Activated CD4-positive, alpha-beta T cell treated with anti-CD3 and anti-CD28 coated beads for 36 hours (primary cell): ENCODE measurements around the gene AHNAK. TPM values are rescaled to one million over a fixed set of nuclear protein-coding genes. Genes with fewer than 3 reads are reported as not detected.
"Not testable (repeated sequence)": the region's sequence is repeated elsewhere in the genome, so short reads cannot be mapped to it uniquely, and the experiment has no call there.

Experiments
- ATAC-seq: fragments of 200-7000 bp; cut with Tn5 transposase; one replicate; pipeline ENCODE4 v1.10.0; 2021; ENCODE audit warnings: mild to moderate bottlenecking, moderate library complexity
- CTCF ChIA-PET: fragments of 350-600 bp; sonication (Branson Sonifier 250); formaldehyde crosslinking; loops from one replicate; lab custom pipeline; 2021; ENCODE audit warnings: antibody characterized with exemption; lab: Charles Lee
- POLR2A ChIA-PET: fragments of 350-600 bp; sonication (Branson Sonifier 250); formaldehyde crosslinking; loops from one replicate; lab custom pipeline; 2021; ENCODE audit warnings: antibody characterized with exemption, inconsistent platforms; lab: Charles Lee
- DNase-seq: peaks from one replicate; pipeline ENCODE4 v3.0.0-alpha.2; 2020
- H3K27ac Mint-ChIP-seq: one replicate; pipeline ENCODE4 v1.8.0; 2021; ENCODE audit warnings: mixed read lengths
- H3K27me3 Mint-ChIP-seq: one replicate; pipeline ENCODE4 v1.8.0; 2021; ENCODE audit warnings: mixed read lengths
- H3K36me3 Mint-ChIP-seq: one replicate; pipeline ENCODE4 v1.8.0; 2021; ENCODE audit warnings: low read depth, mixed read lengths
- H3K4me1 Mint-ChIP-seq: one replicate; pipeline ENCODE4 v1.8.0; 2021; ENCODE audit warnings: mixed read lengths
- H3K4me3 Mint-ChIP-seq: one replicate; pipeline ENCODE4 v1.8.0; 2021; ENCODE audit warnings: mild to moderate bottlenecking, moderate library complexity, mixed read lengths
- H3K9me3 Mint-ChIP-seq: one replicate; pipeline ENCODE4 v1.8.0; 2021; ENCODE audit warnings: low read depth, mixed read lengths
- intact Hi-C, 2 experiments: fragments of 100-400 bp; cut with DNase I in 1 of 2; cut with micrococcal nuclease in 1 of 2; formaldehyde crosslinking; loops; one replicate each; pipeline versions ENCODE4 v1.14.2 to v1.15.1; 2022 to 2024; cut with DNase I, micrococcal nuclease
- total RNA-seq, 2 experiments: library from RNA; stranded (reverse); gene quantifications; one replicate each; pipeline ENCODE4 v1.2.3, GENCODE V29; 2021

Gene AHNAK
- total RNA-seq, 2 experiments from 2014 or later = 47.3 to 54.7 TPM

GRCh38 chr11:62507125-62507422, 39.5 kb downstream of the AHNAK start:
- H3K36me3 Mint-ChIP-seq = no peaks in the 10 kb centered on the region
- CTCF ChIA-PET = interaction anchor here (0.6 to 1.7 kb wide), 3 partner anchors 36 to 163 kb away, joined by 3 to 5 read pairs (median 4); no protein-coding TSS in a partner anchor
- H3K9me3 Mint-ChIP-seq = no peaks in the 10 kb centered on the region
- DNase-seq (no peak), ATAC-seq (no peak)
- intact Hi-C loops = no loop called here
- peaks cover 2% of the 10 kb centered on the region for H3K4me1 Mint-ChIP-seq
- no peak overlapping the region for H3K4me3 Mint-ChIP-seq
- peaks cover 12% of the 10 kb centered on the region for H3K27me3 Mint-ChIP-seq
- POLR2A ChIA-PET = no interaction called here
- no peak overlapping the region for H3K27ac Mint-ChIP-seq

GRCh38 chr11:62506413-62507124, 40.0 kb downstream of the AHNAK start:
- H3K27ac Mint-ChIP-seq = no peak overlapping the region
- DNase-seq (no peak), ATAC-seq (no peak)
- ChIA-PET CTCF (interaction anchor here (0.6 to 0.9 kb wide), 3 partner anchors 37 to 163 kb away, joined by 3 read pairs; no protein-coding TSS in a partner anchor), POLR2A (no interaction called here)
- intact Hi-C loops = no loop called here
- no peaks in the 10 kb centered on the region for H3K9me3 Mint-ChIP-seq
- H3K4me3 Mint-ChIP-seq = no peak overlapping the region
- no peaks in the 10 kb centered on the region for H3K36me3 Mint-ChIP-seq
- peaks cover 13% of the 10 kb centered on the region for H3K27me3 Mint-ChIP-seq
- peaks cover 2% of the 10 kb centered on the region for H3K4me1 Mint-ChIP-seq

- DNase-seq (no peak), ATAC-seq (no peak)
- Mint-ChIP-seq H3K9me3 (no peaks in the 10 kb centered on the region), H3K27me3 (peaks cover 15% of the 10 kb centered on the region), H3K4me3 (no peak overlapping the region), H3K4me1 (peaks cover 2% of the 10 kb centered on the region), H3K27ac (no peak overlapping the region), H3K36me3 (no peaks in the 10 kb centered on the region)
- POLR2A ChIA-PET = no interaction called here
- intact Hi-C loops = no loop called here
- CTCF ChIA-PET = interaction anchor here (0.6 to 0.8 kb wide), 2 partner anchors 106 to 169 kb away, joined by 3 read pairs; no protein-coding TSS in a partner anchor
Observed at GRCh38 chr11:62505440-62506091, 41.0 kb downstream of the AHNAK start.

GRCh38 chr11:62505059-62505439, 41.6 kb downstream of the AHNAK start:
- Mint-ChIP-seq H3K4me1 (peaks cover 2% of the 10 kb centered on the region), H3K27ac (no peak overlapping the region), H3K9me3 (no peaks in the 10 kb centered on the region), H3K36me3 (no peaks in the 10 kb centered on the region), H3K27me3 (peaks cover 15% of the 10 kb centered on the region), H3K4me3 (no peak overlapping the region)
- intact Hi-C loops = no loop called here
- DNase-seq = no peak
- ATAC-seq = no peak
- POLR2A ChIA-PET = no interaction called here
- CTCF ChIA-PET = interaction anchor here (0.6 kb wide), 1 partner anchor 51 kb away, joined by 3 read pairs; no protein-coding TSS in a partner anchor

- Mint-ChIP-seq H3K27me3 (peaks cover 15% of the 10 kb centered on the region), H3K27ac (no peak overlapping the region), H3K9me3 (no peaks in the 10 kb centered on the region), H3K4me1 (peaks cover 2% of the 10 kb centered on the region), H3K36me3 (no peaks in the 10 kb centered on the region), H3K4me3 (no peak overlapping the region)
- CTCF ChIA-PET = interaction anchor here (0.6 kb wide), 1 partner anchor 52 kb away, joined by 3 read pairs; no protein-coding TSS in a partner anchor
- POLR2A ChIA-PET = no interaction called here
- intact Hi-C loops = no loop called here
- ATAC-seq (no peak), DNase-seq (no peak)
Observed at GRCh38 chr11:62504158-62504973, 42.2 kb downstream of the AHNAK start.

DNA sequence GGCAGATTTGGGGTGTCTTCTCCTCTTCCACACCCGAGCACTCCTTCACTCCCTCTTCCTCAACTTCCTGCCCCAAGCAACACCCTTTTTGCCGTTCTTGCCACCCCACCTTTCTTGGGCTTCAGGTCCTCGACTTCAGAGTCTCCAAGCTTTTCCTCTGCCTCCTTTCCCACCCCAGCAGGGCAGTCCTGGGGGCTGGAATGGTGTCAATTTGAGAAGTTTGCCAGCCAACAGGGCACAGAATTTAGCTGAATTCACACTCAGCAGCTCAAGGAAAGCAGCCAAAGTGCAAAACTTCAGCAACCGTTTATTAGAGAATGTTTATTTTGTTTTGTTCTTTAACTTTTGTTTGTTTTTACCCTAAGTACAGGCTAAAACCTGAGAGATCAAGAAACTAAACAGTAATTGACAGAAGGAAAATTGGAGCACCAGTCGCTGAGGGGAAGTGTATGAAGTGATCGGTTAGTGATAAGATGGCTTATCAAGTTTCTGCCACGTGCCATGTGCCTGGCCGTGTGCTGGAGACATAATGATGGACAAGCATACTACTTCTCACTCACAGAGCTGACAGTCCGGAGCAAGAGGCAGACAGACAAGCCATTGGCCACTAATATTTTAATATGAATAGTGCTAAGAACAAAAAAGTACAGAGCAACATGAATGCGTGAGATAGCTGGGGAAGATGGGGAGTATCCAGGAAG, 44.4 kb downstream of the AHNAK start:
- DNase-seq = no peak
- ChIA-PET POLR2A (no interaction called here), CTCF (interaction anchor here (0.7 to 1.4 kb wide), 2 partner anchors 49 to 58 kb away, joined by 3 to 6 read pairs; no protein-coding TSS in a partner anchor)
- Mint-ChIP-seq H3K27ac (no peak overlapping the region), H3K4me1 (peaks cover 2% of the 10 kb centered on the region), H3K9me3 (no peaks in the 10 kb centered on the region), H3K4me3 (no peak overlapping the region), H3K27me3 (peaks cover 12% of the 10 kb centered on the region), H3K36me3 (no peaks in the 10 kb centered on the region)
- no peak for ATAC-seq
- intact Hi-C loops = no loop called here

- CTCF ChIA-PET = no interaction called here
- Mint-ChIP-seq H3K4me3 (no peak overlapping the region), H3K4me1 (peaks cover 3% of the 10 kb centered on the region), H3K27ac (no peak overlapping the region), H3K36me3 (no peaks in the 10 kb centered on the region), H3K9me3 (no peaks in the 10 kb centered on the region), H3K27me3 (peaks cover 10% of the 10 kb centered on the region)
- no peak for ATAC-seq
- intact Hi-C loops = no loop called here
- DNase-seq = no peak
- POLR2A ChIA-PET = no interaction called here
Observed at GRCh38 chr11:62501432-62501891, 45.1 kb downstream of the AHNAK start.

- POLR2A ChIA-PET = no interaction called here
- CTCF ChIA-PET = interaction anchor here (0.6 kb wide), 1 partner anchor 513 kb away, joined by 3 read pairs; no protein-coding TSS in a partner anchor
- peaks cover 3% of the 10 kb centered on the region for H3K4me1 Mint-ChIP-seq
- H3K27me3 Mint-ChIP-seq = peaks cover 10% of the 10 kb centered on the region
- H3K27ac Mint-ChIP-seq = no peak overlapping the region
- H3K9me3 Mint-ChIP-seq = no peaks in the 10 kb centered on the region
- DNase-seq (no peak), ATAC-seq (no peak)
- no peaks in the 10 kb centered on the region for H3K36me3 Mint-ChIP-seq
- no peak overlapping the region for H3K4me3 Mint-ChIP-seq
- intact Hi-C loops = no loop called here
Observed at GRCh38 chr11:62500650-62501030, 46.0 kb downstream of the AHNAK start.

- Mint-ChIP-seq H3K4me1 (peaks cover 3% of the 10 kb centered on the region), H3K36me3 (no peaks in the 10 kb centered on the region), H3K27me3 (peaks cover 7% of the 10 kb centered on the region), H3K4me3 (no peak overlapping the region), H3K27ac (no peak overlapping the region), H3K9me3 (no peaks in the 10 kb centered on the region)
- ChIA-PET CTCF (interaction anchor here (0.6 to 2.7 kb wide), 9 partner anchors 21 to 189 kb away, joined by 3 to 11 read pairs (median 3); no protein-coding TSS in a partner anchor), POLR2A (no interaction called here)
- intact Hi-C loops = loop anchor here in 1 of 2 experiments (5.0 kb wide), 1 partner anchor 42 kb away; no protein-coding TSS in a partner anchor
- ATAC-seq = no peak
- DNase-seq = no peak
Observed at GRCh38 chr11:62499944-62500649, 46.5 kb downstream of the AHNAK start.

GRCh38 chr11:62499311-62499943, 47.2 kb downstream of the AHNAK start:
- POLR2A ChIA-PET, H3K36me3 Mint-ChIP-seq, DNase-seq, H3K4me1 Mint-ChIP-seq, H3K9me3 Mint-ChIP-seq, H3K27ac Mint-ChIP-seq, H3K4me3 Mint-ChIP-seq, H3K27me3 Mint-ChIP-seq, ATAC-seq: not testable (repeated sequence)
- CTCF ChIA-PET = interaction anchor here (0.6 to 2.7 kb wide), 11 partner anchors 20 to 641 kb away, joined by 3 to 11 read pairs (median 3); no protein-coding TSS in a partner anchor
- intact Hi-C loops = loop anchor here in 1 of 2 experiments (5.0 kb wide), 1 partner anchor 43 kb away; no protein-coding TSS in a partner anchor
